Dedifferentiated amniotic fluid mesenchymal stem cell (primary cell): ENCODE results near the gene GP1BA.
"Not testable (repeated sequence)": the region's sequence is repeated elsewhere in the genome, so short reads cannot be mapped to it uniquely, and the experiment has no call there.

ENCODE experiments used
- DNase-seq: peaks from one replicate; pipeline ENCODE4 v3.0.0-alpha.2; 2016; ENCODE audit errors: extremely low spot score

Gene GP1BA

GRCh38 chr17:4901648-4902344 lies 30.3 kb upstream of the GP1BA start:
- no peak for DNase-seq

GRCh38 chr17:4902540-4902939 lies 29.5 kb upstream of the GP1BA start:
- no peak for DNase-seq

DNA sequence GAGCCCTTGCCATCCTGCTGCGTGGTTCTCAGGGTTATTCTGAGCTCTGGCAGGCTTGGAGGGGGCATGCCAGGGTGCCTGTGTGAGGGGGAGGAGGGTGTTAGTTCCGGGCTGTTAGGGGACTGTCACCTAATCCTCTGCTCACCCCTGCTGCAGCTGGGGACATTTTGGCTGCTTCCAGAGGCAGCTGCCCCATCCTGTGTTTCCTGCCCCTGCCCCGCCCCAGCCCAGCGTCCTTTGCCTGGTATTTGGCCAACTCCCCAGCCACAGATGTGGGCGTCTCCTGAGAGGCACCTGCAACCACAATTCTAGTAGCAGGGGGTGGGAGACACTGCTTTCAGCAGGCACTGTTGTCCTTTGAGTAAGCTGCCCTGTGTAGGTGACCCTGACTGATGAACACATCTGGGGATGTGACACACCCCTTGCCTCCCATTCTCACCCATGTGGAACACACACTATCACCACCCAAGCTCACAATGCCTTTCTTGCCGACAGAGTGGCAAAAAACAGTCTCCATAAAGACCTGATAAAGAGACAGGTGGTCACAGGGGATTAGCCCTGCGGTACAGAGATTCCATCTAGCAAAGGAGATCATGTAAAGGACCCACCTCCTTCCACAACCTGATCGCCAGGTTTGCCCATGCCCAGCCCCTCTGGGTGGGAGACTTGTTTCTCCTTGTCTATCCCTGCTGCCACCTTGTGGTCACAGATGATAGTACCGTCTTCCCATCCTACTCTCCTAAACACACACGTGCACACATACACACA lies 28.8 kb upstream of the GP1BA start, which contains the start of gene CHRNE:
Gene CHRNE, minus strand, starts transcription at position 48 of the 768 bp plus-strand sequence. Its CDS starts 35 bp downstream, at position 13.
- peak; percentile 56 for DNase-seq

DNA sequence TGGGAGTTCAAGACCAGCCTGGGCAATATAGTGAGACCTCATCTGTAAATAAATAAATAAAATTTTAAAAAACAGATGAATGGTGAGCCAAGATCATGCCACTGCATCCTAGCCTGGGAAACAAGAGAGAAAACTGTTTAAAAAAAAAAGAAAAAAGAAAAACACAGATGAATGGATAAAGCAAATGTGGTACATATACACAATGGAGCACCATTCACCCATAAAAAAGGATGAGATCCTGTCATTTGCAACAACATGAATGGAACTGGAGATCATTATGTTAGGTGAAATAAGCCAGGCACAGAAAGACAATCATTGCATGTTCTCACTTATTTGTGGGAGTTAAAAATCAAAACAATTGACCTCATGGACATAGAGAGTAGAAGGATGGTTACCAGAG lies 25.4 kb upstream of the GP1BA start:
- not testable (repeated sequence) for DNase-seq

DNA sequence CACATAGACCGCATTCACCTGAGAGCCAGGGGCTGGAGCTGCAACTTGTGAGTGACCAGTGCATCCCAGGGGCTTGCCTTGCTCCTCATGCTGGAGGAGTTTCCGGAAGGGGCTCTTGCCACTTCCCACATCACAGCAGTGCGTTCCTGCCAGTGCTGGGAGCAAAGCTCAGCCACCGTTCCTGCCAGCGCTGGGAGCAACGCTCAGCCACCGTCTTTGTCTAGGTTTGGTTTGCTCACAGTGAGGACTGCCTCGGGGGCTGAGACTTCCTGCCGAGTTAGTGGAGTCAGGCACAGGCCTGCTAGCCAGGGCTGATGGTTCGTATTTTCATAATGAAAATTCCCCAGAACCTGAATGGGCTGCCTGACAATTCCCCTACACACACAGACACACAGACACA lies 23.8 kb upstream of the GP1BA start:
- DNase-seq = no peak

DNA sequence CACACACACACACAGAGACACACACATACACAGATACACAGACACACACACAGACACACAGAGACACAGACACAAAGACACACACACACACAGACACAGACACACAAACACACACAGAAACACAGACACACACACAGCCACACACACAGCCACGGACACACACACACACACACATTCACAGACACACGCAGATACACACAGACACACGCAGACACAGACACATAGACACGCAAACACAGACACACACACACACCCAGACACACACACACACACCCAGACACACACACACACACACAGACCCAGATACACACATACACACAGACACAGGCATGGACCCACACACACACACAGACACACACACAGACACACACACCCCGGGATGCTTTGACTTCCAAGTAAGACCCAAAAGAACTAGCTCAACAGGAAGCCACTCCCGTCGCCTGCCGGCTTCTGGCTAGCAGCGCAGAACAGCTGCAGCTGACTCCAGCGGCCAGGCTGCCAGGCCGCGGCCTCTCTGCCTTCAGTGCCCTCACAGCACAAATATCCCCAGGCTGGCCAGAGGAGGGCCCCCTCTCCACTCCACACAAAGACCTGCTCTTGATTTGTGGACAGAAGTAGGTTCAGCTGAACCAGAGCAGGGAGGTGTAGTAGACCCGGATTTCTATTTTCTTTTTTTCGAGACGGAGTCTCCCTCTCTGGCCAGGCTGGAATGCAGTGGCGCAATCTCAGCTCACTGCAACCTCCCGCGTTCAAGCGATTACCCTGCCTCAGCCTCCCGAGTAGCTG lies 23.2 kb upstream of the GP1BA start:
- DNase-seq = peak; percentile 73

- DNase-seq = no peak
Observed at GRCh38 chr17:4913994-4914393, 18.1 kb upstream of the GP1BA start.

DNA sequence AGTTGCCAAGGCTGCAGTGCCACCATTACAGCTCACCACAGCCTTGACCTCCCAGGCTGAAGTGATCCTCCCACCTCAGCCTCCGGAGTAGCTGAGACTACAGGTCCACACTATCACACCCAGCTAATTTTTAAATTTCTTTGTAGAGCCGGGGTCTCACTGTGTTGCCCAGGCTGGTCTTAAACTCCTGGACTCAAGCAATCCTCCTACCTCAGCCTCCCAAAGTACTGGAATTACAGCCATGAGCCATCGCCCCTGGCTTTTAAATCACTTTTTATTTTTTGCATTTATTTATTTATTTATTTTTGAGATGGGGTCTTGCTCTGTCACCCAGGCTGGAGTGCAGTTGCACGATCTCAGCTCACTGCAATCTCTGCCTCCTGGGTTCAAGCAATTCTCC lies 17.5 kb upstream of the GP1BA start:
- DNase-seq = not testable (repeated sequence)

GRCh38 chr17:4919511-4920047 lies 12.5 kb upstream of the GP1BA start:
- DNase-seq = no peak

- no peak for DNase-seq
Observed at GRCh38 chr17:4920351-4921048, 11.6 kb upstream of the GP1BA start.

DNA sequence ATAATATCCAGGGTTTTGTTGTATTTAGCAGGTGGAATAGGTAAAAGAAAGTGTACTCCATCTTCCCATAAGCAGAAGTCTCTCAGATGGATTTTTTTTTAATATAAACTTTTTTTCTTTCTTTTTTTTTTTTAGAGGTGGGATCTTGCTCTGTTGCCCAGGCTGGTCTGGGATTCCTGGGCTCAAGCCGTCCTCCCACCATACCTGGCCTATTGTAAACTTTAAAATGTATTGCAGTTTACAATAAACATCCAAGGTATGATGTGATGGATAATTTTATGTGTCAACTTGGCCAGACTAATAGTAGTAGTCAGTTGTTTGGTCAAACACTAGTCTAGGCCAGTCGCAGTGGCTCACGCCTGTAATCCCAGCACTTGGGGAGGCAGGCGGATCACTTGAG lies 10.8 kb upstream of the GP1BA start:
- no peak for DNase-seq

DNA sequence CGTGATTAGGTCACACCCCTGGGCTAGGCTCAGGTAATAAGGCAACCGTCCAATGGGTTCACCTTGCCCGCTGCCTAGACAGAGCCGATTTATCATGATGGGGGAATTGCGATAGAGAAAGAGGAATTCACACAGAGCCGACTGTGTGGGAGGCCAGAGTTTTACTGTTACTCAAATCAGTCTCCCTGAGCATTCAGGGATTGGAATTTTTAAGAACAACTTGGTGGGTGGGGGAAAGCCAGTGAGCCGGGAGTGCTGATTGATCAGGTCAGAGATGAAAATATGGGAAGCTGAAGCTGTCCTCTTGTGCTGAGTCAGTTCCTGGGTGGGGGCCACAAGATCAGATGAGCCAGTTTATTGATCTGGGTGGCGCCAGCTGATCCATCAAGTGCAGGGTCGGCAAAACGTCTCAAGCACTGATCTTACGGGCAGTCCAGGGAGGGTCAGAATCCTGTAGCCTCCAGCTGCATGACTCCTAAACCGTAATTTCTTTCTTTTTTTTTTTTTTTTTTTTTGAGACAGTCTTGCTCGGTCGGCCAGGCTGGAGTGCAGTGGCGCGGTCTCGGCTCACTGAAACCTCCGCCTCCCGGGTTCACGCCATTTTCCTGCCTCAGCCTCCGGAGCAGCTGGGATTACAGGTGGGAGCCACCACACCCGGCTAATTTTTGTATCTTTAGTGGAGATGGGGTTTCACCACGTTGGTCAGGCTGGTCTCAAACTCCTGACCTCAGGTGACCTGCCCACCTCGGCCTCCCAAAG lies 5.3 kb upstream of the GP1BA start:
- DNase-seq = not testable (repeated sequence)

GRCh38 chr17:4928881-4929280 lies 3.2 kb upstream of the GP1BA start:
- no peak for DNase-seq

DNA sequence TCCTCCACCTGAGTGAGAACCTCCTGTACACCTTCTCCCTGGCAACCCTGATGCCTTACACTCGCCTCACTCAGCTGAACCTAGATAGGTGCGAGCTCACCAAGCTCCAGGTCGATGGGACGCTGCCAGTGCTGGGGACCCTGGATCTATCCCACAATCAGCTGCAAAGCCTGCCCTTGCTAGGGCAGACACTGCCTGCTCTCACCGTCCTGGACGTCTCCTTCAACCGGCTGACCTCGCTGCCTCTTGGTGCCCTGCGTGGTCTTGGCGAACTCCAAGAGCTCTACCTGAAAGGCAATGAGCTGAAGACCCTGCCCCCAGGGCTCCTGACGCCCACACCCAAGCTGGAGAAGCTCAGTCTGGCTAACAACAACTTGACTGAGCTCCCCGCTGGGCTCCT lies 679 bp downstream of the GP1BA start:
- DNase-seq = no peak

DNA sequence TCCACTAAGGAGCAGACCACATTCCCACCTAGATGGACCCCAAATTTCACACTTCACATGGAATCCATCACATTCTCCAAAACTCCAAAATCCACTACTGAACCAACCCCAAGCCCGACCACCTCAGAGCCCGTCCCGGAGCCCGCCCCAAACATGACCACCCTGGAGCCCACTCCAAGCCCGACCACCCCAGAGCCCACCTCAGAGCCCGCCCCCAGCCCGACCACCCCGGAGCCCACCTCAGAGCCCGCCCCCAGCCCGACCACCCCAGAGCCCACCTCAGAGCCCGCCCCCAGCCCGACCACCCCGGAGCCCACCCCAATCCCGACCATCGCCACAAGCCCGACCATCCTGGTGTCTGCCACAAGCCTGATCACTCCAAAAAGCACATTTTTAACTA lies 1.6 kb downstream of the GP1BA start:
- DNase-seq = no peak

GRCh38 chr17:4934173-4934979 lies 2.3 kb downstream of the GP1BA start:
- DNase-seq = no peak

DNA sequence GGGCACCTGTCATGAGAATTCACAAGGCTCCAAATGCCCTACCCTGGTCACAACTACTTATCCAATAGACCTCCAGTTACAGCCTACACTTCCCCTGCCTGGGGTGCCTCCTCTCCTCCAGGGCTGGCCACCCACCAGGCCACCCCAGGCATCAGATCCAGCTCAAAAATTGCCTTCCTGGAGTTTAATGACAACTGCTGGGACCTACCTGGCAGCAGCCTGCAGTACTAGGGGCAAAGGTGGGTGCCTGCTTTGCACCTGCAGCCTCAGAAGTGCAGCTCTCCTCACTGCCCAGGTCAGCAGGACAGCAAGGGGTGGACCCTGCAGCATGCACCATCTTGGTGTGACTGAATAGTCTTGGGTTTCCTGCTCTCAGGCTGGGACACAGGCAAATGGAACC lies 3.6 kb downstream of the GP1BA start:
- no peak for DNase-seq

- no peak for DNase-seq
Observed at GRCh38 chr17:4936436-4936835, 4.4 kb downstream of the GP1BA start.

GRCh38 chr17:4937553-4937952 lies 5.5 kb downstream of the GP1BA start:
- no peak for DNase-seq

- DNase-seq = no peak
Observed at GRCh38 chr17:4938069-4938491, 6.0 kb downstream of the GP1BA start.
